Occipital lobe (tissue), 2 donors: ENCODE measurements around the gene KMO. TPM values are rescaled to one million over a fixed set of nuclear protein-coding genes. Genes with fewer than 3 reads are reported as not detected.

Source experiments
- DNase-seq: peaks from one replicate; lab custom pipeline; 2025; lab: John Stamatoyannopoulos, UW
- total RNA-seq: library from RNA; depleted of rRNA; stranded (reverse); fragments of >200 nt; gene quantifications from one replicate; pipeline ENCODE4 v1.2.3, GENCODE V29; 2014

KMO gene
- total RNA-seq, 1 donor from 2014 or later, result 0.47 TPM

DNA sequence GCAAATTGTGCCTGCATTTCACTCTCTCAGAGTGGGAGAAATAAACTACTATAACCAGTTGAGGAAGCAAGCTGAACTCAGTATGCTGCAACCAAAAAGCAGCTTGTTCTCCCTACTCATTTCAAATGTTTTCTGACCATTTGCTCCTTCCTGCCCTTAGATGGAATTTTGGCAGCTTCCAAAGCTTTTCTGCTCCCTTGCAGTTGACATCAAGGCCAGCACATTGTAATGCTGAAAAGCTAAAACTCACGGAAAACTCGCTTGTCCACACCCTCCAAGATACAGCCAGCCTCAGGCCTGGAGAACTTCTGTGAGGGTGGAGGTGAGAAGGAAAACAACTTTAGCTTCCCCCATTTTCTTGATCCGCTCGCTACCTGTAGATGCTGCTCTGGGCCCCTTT lies 113.0 kb downstream of the KMO start:
- DNase-seq, result no peak

Other genes with a start within 250 kb of the KMO start
- 19.7 TPM for gene RGS7, start 175.2 kb upstream of the KMO start, total RNA-seq
- 56.9 TPM for gene FH, start 12.6 kb upstream of the KMO start, total RNA-seq
- gene CHML, start 108.0 kb downstream of the KMO start, total RNA-seq, result 69.6 TPM
- gene OPN3, start 108.0 kb downstream of the KMO start, total RNA-seq, result 9.5 TPM
- gene WDR64, start 119.9 kb downstream of the KMO start, total RNA-seq, result not detected